ENCODE results near the gene CHIA.

- TF ChIP-seq POLR2AphosphoS5 (IDR thresholded peaks at IDR 0.05; ENCODE audit: low read depth, low read length) (no peak), SIN3A (IDR thresholded peaks at IDR 0.05; ENCODE audit: borderline replicate concordance, insufficient read depth, low read length) (no peak), TAF1 (IDR thresholded peaks at IDR 0.05; ENCODE audit: borderline replicate concordance, insufficient read depth, low read length) (no peak), FOXP2 (optimal IDR thresholded peaks at IDR 0.05; ENCODE audit: borderline replicate concordance, extremely low read depth, extremely low read length, insufficient read depth) (no peak)
- TF ChIP-seq, protein P1, sequence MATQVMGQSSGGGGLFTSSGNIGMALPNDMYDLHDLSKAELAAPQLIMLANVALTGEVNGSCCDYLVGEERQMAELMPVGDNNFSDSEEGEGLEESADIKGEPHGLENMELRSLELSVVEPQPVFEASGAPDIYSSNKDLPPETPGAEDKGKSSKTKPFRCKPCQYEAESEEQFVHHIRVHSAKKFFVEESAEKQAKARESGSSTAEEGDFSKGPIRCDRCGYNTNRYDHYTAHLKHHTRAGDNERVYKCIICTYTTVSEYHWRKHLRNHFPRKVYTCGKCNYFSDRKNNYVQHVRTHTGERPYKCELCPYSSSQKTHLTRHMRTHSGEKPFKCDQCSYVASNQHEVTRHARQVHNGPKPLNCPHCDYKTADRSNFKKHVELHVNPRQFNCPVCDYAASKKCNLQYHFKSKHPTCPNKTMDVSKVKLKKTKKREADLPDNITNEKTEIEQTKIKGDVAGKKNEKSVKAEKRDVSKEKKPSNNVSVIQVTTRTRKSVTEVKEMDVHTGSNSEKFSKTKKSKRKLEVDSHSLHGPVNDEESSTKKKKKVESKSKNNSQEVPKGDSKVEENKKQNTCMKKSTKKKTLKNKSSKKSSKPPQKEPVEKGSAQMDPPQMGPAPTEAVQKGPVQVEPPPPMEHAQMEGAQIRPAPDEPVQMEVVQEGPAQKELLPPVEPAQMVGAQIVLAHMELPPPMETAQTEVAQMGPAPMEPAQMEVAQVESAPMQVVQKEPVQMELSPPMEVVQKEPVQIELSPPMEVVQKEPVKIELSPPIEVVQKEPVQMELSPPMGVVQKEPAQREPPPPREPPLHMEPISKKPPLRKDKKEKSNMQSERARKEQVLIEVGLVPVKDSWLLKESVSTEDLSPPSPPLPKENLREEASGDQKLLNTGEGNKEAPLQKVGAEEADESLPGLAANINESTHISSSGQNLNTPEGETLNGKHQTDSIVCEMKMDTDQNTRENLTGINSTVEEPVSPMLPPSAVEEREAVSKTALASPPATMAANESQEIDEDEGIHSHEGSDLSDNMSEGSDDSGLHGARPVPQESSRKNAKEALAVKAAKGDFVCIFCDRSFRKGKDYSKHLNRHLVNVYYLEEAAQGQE (IDR thresholded peaks at IDR 0.05; ENCODE audit: insufficient read depth in 1 of 2, low read depth in 2 of 2, low read length in 2 of 2), result no peak
Observed at GRCh38 chr1:111267801-111268508, 22.7 kb upstream of the CHIA start.

All from PFSK-1 (cell line).